SK-N-SH (cell line): ENCODE data around the gene GDF3.
A peak's percentile ranks its signal among the peaks of the same experiment; 100 is the strongest.

Source experiments
- GABPA ChIP-seq: IDR thresholded peaks from 2 replicates; pipeline ENCODE4 v1.4.0; 2012; ENCODE audit warnings: low read depth, mild to moderate bottlenecking
- JUND ChIP-seq: IDR thresholded peaks from 2 replicates; pipeline ENCODE4 v1.4.0; 2012
- MXI1 ChIP-seq: IDR thresholded peaks from 2 replicates; pipeline ENCODE4 v1.6.1; 2012; ENCODE audit warnings: mild to moderate bottlenecking, low read depth, low read length, improper control_type of control experiment
- TF ChIP-seq, protein P1 (sequence below): fragments of 200-600 bp; sonication (generic); IDR thresholded peaks from 2 replicates; pipeline ENCODE4 v1.6.1; 2017; ENCODE audit warnings: antibody characterized with exemption, mild to moderate bottlenecking, moderate library complexity

DNA sequence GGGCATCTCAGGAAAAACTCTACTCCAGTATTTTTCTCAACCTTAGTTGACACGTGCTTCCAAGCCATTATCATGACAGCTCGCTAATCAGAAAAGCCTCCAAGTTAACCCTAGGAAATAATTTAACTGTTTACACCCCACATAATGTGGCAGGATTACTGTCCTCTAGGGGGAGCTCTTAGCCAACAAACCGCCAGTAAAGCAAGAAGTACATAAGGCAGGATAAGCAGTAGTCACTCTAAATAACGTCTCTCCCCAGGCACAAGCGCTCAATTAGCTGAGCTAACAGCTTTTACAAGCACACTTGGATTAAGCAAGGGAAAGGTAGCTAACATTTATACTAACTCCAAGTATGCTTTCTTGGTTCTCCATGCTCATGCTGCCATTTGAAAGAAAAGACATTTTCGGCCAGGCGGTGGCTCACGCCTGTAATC is 52.7 kb downstream of the GDF3 start:
- TF ChIP-seq, protein P1, sequence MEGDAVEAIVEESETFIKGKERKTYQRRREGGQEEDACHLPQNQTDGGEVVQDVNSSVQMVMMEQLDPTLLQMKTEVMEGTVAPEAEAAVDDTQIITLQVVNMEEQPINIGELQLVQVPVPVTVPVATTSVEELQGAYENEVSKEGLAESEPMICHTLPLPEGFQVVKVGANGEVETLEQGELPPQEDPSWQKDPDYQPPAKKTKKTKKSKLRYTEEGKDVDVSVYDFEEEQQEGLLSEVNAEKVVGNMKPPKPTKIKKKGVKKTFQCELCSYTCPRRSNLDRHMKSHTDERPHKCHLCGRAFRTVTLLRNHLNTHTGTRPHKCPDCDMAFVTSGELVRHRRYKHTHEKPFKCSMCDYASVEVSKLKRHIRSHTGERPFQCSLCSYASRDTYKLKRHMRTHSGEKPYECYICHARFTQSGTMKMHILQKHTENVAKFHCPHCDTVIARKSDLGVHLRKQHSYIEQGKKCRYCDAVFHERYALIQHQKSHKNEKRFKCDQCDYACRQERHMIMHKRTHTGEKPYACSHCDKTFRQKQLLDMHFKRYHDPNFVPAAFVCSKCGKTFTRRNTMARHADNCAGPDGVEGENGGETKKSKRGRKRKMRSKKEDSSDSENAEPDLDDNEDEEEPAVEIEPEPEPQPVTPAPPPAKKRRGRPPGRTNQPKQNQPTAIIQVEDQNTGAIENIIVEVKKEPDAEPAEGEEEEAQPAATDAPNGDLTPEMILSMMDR: peak; percentile 68
- TF ChIP-seq MXI1 (no peak), GABPA (no peak), JUND (no peak)
